HG02885 (cell line): ENCODE data around the gene DLG3.
"Not testable (repeated sequence)": the region's sequence is repeated elsewhere in the genome, so short reads cannot be mapped to it uniquely, and the experiment has no call there.

Source experiments
- ATAC-seq: cut with Tn5 transposase; IDR thresholded peaks from one replicate; pipeline ENCODE4 v1.9.1; 2021; ENCODE audit warnings: mild to moderate bottlenecking; ENCODE audit not compliant: unreplicated experiment, poor library complexity

Gene DLG3

DNA sequence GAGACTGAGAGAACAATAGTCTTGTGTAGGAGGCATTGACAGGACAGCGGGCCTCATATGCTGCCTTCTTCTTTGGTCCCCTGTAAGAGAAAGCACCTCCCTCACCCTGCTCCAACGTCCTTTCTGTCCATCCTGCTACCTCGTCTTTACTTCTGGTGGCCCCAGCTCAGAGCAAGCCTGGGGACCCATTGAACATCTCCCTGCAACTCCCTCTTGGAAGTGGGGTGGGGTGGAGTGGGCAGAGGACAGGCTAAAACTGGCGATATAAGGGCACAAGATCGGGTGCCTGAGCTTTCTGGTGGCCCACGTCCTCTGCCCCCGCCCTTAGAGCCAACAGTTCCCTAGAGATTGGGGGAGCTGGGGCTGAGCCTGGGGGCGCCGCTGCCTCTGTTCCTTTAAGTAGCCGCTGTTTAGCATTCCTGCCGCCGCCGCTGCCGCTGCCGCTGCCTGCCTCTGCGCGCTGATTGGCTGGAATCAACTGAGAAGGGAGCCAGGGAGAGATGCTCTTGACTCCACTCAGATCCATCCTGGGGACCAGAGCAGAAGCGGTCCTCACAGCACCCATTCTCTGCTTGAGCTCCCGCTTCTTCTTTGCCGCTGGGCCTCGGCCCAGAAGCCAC lies at the start of gene DLG3:
TSS of gene DLG3 (plus strand) at position 510 of the 620 bp plus-strand sequence. CDS start 367 bp downstream, outside the sequence.
- no peak for ATAC-seq

DNA sequence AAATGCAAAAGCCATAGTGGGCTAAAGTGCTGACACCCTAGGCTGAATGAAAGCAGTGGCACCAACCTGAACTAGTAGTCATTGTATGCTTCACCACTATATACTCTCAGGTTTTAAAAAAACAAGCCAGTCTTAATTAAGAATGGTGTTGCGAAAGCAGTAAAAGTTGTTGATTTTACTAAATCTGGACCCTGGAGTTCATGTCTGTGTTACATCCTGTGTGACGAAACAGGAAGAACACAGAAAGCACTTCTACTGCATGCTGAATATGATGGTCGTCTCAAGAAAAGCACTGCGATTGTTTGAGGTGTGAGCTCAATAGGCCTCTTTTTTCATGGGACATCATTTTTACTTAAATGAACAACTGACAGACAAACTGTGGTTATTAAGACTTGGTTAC lies 45.7 kb upstream of the DLG3 start:
- no peak for ATAC-seq

DNA sequence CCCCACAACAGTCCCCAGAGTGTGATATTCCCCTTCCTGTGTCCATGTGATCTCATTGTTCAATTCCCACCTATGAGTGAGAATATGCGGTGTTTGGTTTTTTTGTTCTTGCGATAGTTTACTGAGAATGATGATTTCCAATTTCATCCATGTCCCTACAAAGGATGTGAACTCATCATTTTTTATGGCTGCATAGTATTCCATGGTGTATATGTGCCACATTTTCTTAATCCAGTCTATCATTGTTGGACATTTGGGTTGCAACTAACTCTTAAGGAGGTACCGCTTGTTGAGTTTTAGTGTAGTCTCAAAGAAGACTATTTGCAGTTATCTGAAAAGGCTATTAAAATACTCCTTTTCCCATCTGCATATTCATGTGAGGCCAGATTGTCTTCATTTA lies 44.5 kb upstream of the DLG3 start:
- not testable (repeated sequence) for ATAC-seq

DNA sequence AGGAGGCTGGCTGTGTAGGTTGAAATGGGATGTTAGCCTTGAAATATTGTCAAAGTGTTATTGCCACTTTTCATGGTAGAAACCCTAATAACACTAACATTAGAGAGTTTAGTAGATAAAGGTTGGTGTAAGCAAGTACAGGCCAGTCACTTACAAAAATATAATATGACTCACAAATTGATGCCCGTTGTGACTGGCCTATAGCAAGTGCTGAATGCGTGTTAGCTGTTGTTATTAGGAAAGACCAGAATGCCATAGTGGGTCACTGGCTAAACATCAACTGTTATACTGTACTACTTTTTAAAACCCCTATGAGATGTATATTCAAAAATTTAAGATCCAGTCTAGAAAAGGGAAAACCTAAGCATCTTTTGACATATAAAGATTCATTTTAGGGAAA lies 41.9 kb upstream of the DLG3 start:
- ATAC-seq: no peak

DNA sequence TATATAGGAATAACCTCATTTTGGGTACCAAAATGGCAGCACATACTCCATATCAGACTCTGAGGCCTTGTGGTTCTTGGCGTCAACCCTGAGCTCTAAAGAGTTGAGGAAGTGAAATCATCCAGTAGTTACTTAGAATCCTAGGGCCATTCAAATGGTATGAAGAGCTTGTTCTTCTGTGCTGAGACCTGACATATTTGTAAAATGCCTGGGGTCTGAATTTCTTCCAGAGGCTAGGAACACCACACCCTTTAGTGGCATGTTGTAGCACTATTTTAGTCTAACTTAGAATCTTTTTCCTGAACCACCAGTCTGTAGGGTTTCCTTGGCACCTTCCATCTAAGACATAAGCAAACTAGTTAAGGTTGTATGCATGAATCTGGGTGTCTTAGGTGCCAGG lies 39.6 kb upstream of the DLG3 start:
- ATAC-seq: no peak

DNA sequence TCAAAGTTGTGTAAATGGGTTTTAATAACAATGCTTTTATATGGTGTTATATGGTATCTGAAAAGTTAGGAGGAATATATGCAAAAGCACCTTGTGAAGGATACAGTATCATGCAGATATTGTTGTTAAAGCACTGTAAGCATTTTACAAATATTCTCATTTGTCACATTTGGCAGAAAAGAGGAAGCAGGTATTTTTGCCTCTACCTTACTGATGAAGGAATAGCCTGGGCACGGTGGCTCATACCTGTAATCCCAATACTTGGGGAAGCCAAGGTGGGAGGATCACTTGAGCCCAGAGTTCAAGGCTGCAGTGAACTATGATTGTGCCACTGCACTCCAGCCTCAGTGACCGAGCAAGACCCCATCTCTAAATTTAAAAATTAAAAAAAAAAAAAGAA lies 33.7 kb upstream of the DLG3 start:
- no peak for ATAC-seq

DNA sequence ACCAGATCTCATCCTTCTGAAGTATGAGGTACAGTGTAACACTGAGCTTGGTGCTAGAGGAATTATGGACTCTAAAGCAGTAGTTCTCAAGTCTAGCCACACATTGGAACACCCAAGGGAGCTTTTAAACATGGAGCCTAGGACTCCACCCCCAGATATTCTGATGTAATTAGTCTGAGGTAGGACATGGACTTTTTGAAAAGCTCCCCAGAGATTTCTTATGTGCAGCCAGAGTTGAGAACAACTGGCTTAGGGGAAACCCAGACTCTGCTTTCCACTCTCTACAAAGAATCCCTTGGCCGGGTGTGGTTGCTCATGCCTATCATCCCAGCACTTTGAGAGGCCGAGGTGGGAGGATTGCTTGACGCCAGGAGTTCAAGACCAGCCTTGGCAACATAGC lies 33.2 kb upstream of the DLG3 start:
- peak; percentile 37 for ATAC-seq

DNA sequence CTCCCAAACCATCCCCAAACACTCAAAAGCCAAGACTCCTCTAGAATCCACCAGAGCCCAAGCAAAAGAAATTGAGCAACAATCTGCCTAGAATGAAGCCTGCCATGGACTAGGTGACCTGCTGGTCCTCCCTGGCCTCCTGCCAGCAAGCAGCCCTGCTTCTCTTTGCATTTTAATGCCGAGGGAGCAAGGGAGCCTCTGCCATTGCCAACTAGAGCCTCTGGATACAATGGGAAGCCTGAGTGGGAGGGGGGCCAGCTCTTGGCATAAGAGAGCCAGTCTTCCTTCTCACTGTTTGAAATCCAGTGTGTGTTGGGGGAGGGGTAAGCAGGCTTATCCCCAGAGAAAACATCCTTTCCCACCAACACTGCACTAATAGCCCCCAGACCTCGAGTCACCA lies 23.0 kb upstream of the DLG3 start:
- no peak for ATAC-seq

DNA sequence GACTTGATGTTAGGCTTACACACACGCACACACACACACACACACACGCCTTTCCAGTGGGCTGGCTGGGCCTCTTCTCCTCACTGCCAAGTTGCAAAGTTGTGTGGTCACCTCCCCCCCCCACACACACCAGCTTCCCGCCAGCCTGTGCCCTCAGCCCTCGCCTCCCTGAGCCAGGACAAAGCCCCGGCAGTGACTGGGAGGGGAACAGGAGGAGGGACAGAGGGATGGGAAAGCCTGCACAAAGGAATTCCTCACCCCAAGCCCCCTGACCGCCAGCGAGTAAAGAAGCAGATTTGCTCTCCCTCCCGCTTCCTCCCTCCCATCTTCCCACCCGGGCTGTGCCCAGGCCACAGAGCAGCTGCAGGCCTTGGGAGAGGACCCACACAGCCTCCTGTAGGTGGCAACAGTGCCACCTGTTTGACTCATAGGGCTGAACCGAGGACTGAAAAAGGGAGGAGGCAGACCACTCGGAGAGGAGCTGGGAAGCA lies 21.7 kb upstream of the DLG3 start, which contains the start of gene GDPD2:
TSS of gene GDPD2 (plus strand) at position 464 of the 491 bp plus-strand sequence. CDS start 1,671 bp downstream, outside the sequence.
- no peak for ATAC-seq

DNA sequence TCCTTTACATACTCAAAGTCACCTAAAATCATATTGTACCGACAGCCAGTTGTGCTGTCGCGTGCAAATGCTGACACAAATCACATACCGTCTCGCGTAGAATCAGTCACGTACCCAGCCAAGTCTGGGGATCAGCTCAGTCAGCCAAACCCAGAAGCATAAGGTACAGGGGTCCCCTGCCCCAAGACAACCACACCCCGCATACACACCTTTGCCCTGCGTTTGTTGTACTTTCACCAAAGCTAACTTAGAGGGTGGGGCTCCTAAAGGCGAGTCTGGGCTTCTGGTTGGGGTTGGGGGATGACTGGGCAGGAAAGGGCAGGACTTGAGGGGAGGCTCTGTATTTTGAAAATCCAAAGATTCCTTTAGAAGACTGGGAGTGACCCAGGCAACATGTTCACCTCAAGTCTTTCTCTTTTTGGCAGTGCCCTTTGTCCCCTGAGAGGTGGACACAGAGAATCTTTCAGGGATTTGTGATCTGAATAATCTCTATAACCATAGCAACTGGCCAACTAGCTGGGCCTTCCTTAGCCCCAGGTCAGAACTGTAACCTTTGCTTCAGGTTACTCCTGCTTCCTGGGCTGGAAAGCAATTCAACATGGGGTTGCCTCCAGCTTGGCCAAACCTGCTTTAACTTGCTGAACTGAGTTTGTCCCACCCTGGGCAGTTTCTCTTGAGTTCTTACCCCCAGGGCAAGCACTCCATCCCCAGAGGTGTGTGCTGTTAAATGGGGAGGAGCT lies 20.5 kb upstream of the DLG3 start:
- no peak for ATAC-seq

DNA sequence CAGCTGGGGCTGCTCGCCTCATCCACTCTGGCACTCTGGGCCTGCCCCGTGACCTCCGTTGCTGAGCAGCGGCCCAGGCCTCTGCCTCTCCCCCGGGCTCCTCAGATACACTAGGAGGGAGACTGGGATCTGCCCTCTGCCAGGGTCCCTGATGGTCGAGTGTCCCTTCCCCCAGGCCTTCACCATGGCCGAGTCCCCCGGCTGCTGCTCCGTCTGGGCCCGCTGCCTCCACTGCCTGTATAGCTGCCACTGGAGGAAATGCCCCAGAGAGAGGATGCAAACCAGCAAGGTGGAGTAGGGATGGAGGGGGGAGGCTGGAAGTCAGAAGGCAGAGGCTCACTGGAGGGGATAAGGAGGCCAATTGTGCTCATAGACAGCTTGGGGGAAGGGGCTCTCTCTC lies 19.8 kb upstream of the DLG3 start:
- ATAC-seq: no peak

DNA sequence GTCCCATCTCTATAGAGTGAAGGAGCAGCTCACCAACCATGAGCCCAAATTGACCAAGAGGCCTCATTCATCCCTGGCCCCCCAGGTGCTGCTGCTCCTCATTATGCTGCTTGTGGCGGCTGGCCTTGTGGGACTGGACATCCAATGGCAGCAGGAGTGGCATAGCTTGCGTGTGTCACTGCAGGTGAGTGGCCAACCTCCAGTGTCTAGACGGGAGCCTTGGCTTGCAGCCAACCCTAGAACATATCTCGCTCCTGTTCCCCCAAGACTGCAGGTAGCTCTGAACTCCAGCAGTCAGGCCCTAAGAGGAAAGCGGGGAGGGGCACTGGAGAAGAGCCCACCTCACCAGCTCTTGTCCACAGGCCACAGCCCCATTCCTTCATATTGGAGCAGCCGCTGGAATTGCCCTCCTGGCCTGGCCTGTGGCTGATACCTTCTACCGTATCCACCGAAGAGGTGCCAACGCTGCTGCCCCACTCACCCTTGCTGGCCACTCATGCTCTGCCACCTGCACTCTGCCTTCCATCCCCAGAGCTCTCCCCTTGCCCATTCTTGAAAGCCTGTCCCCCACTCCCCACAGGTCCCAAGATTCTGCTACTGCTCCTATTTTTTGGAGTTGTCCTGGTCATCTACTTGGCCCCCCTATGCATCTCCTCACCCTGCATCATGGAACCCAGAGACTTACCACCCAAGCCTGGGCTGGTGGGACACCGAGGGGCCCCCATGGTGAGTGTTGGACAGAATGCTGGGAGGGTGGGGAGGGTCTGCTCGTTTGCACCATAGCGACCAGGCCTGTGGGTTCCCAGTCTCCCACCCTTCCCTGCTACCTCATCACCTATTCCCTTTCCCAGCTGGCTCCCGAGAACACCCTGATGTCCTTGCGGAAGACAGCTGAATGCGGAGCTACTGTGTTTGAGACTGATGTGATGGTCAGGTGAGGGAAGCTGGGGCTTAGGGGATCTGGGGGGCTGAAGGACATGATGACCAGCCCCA lies 18.1 kb upstream of the DLG3 start:
- no peak for ATAC-seq

DNA sequence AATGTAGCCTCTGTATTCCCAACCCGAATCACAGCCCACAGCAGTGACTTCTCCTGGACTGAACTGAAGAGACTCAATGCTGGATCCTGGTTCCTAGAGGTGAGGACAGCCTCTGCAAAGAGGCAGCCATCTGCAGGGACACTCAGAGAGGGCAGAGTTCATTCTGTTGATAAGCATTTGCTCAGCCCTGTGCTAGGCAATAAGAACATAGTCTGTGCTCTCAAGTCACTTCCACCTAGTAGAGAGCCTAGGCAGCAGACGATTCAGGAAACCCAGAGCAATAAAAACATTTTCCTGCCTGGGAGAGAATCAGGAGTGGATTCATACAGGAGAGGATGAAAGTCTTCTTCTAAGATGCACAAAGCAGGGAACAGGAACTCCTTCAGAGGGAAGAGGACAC lies 17.3 kb upstream of the DLG3 start:
- ATAC-seq: no peak

DNA sequence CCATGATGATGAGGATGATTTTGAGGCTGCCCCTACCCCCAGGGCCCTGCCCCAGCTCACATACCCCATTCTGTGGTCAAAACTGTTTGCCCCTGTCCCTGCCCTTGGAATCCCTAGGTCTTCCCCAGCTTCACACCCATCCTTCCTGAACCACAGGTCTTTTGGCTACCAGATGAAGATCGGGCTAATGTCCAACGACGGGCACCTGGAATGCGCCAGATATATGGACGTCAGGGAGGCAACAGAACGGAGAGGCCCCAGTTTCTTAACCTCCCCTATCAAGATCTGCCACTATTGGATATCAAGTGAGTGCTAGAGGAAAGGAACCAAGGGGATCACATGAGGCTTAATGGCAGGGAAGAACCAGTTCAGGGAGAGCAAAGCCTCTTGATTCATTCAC lies 14.9 kb upstream of the DLG3 start:
- ATAC-seq: no peak

DNA sequence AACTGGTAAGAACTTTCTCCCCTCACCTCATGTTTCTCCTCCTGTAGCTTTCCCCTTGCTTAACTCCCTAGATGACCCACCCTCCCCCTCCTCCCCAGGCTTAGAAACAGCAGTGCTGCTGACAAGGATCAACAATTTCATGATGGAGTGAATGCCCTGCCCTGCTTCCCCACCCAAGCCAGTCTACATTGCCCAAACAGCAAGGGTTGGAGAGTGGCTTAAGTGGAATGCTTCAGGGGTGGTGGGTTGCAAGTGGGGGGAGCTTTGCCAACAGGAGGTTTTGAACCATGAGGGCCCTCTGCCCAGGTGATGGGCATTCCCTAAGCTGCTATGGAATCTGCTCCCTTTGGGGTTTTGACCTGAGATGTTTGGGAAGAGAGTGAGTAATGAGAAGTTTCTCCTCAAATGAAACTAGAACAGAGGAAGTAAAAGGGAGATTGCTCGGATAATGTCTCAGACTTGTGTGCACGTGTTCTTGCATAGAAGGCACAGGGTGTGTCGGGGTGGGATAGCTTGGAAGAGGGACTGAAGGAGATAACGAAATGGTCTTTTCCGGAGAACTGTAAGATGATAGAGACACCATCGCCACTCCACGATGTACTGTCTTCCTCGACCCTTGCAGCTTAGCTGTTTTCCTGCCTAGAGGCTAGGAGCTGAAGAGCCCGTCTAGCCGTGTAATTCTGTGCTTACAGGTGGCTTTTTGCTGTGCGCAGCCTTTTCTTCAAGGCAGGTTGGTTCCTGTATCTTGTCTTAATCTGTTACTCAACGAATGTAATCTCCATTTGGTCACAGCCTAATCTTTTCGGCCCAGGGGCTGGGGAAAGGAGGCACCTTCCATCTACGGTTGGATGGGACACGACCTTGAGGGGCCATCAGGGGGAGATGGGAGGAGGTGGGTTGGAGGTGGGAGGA lies 11.4 kb upstream of the DLG3 start:
- ATAC-seq: no peak

DNA sequence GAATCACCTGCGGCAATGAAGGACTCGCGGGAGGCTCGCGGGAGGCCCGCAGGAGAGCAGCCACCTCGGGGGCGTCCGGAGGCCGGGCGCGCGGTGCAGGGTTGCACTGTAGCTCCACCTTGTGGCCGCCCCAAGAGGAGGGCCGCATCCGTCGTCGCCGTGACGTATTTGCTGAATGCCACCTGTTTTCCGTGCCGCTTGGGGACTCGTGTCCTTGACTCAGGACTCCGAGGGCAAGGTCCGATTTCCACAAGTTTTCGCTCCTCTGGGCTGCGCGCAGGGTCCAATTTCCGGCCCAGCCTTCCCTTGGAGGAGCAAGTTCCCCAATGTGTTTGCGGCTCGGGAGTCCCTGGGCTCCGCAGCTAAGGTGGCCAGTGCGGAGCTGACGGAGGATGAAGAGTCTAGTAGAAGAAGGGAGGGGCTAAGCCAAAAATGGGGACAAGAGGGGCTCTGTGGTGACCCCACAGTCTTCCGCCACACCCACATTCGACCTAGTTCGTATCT lies 10.7 kb upstream of the DLG3 start:
- ATAC-seq: peak; percentile 73

DNA sequence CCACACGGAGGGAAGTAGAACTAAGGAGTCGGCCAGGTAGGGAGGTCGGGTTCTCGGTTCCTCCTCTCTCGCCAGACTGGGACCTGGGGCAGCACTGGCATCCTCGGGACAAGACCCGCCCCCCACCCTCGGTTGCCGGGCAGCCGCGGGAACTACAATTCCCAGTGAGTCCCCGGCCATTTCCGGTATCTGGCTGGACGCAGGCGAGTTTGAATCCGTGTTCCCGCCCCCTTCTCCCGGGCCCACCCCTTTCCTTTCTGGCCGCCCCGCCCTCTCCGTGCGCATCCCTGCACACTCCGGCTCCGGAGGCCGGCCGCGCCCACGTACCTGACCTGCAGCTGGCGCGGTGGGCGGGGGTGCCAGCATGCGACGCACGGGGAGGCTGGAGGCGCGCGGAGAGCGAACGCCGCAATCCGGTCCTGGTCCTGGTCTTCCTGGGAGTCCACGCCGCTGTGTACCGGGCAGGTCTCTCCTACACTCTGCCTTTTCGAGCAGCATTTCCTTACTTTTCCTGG lies 10.2 kb upstream of the DLG3 start:
- peak; percentile 69 for ATAC-seq

DNA sequence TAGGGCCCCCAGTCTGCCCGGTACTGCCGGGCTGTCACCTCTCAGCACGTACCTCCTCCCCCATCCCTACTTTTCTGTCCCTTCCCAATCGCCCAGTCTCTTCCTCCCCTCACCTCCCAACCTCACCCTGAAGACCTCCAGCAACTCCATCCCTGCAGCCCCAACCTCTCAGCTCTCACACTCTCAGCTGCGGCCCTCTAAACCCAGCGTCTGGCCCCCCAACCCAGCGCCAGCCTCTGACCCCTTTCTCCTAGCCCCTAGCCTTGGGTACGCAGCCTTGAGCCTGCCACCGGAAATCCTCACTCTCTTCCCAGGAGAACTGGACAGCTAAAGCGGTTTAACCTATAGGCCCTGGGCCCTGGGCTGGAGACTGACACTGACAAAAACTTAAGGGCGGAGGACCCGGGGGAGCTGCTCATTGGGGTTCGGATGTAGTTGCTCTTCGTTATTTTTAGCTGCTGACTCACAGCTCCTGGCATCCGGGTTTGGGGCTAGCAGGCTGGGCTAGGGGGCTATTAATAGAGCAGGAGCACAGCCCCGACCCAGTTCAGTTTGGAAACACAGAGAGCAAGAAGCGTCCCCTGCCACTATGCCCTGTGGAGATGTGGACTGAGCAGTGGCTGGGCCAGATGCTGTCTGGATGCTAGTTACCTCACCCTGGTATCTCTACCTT lies 9.6 kb upstream of the DLG3 start:
- no peak for ATAC-seq

DNA sequence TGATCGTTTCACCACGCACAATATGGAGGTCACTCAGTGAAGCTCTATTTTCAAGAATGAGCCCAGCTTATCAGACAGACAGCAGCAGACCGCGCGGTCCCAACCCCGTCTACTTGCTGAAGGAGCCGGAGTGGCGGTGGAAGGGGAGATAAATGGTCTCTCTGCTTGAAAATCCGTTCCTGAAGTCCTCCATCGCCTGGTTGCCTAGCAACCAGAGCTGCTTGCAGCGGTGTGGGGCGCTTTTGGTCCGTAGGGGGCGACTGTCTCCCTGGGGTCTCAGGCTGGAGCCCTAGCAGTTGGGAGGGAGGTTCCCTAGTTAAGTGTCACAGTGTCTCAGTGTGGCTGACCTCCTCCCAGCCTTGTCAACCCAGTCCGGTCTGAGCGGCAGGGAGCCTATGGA lies 8.3 kb upstream of the DLG3 start:
- ATAC-seq: no peak
